Measurements from ENCODE around the gene HTD2. TPM values are rescaled to one million over a fixed set of nuclear protein-coding genes. Genes with fewer than 3 reads are reported as not detected.
A peak's percentile ranks its signal among the peaks of the same experiment; 100 is the strongest.

Gene HTD2
- total RNA-seq, 1 experiment from 2014 or later = 11.4 TPM

- Mint-ChIP-seq H3K27ac (peak overlapping the region; percentile 34), H3K4me3 (no peak overlapping the region), H3K4me1 (peaks cover 33% of the 10 kb centered on the region), H3K9me3 (no peaks in the 10 kb centered on the region), H3K36me3 (peaks cover 3% of the 10 kb centered on the region; the same call in 1 of the 2 replicates), H3K27me3 (ENCODE audit: low read depth) (no peaks in the 10 kb centered on the region)
- ATAC-seq = no peak
- ChIA-PET CTCF (no interaction called here), POLR2A (no interaction called here)
- no peak for DNase-seq (ENCODE audit: low spot score)
- no peak for TF ChIP-seq ZBTB43 (CRISPR knock-in tag; IDR thresholded peaks at IDR 0.05)
Measured at GRCh38 chr3:58323529-58324390, 17.4 kb downstream of the HTD2 start.

- CTCF ChIA-PET = interaction anchor here (1.0 to 3.1 kb wide), 5 partner anchors 19 to 207 kb away, joined by 3 to 17 read pairs (median 4); partner anchors contain the start of genes HTD2 and RPP14
- DNase-seq (ENCODE audit: low spot score) (no peak), ATAC-seq (no peak)
- POLR2A ChIA-PET = no interaction called here
- H3K4me3 Mint-ChIP-seq = no peak overlapping the region
- H3K4me1 Mint-ChIP-seq = peaks cover 33% of the 10 kb centered on the region
- no peaks in the 10 kb centered on the region for H3K36me3 Mint-ChIP-seq
- H3K27ac Mint-ChIP-seq = peak overlapping the region; percentile 23; the same call in 1 of the 2 replicates
- no peak for TF ChIP-seq ZNF263 (CRISPR knock-in tag; IDR thresholded peaks at IDR 0.05; ENCODE audit: low read depth)
- no peak for TF ChIP-seq RELA (CRISPR knock-in tag; IDR thresholded peaks at IDR 0.05; ENCODE audit: borderline replicate concordance)
- TF ChIP-seq ZNF317 (CRISPR knock-in tag; IDR thresholded peaks at IDR 0.05; ENCODE audit: borderline replicate concordance, low read depth) = no peak
- TF ChIP-seq ZNF219 (CRISPR knock-in tag; IDR thresholded peaks at IDR 0.05; ENCODE audit: borderline replicate concordance) = no peak
- no peak for TF ChIP-seq MXD4 (CRISPR knock-in tag; IDR thresholded peaks at IDR 0.05; ENCODE audit: borderline replicate concordance)
- no peak for TF ChIP-seq ATF1 (CRISPR knock-in tag; IDR thresholded peaks at IDR 0.05)
- no peak for TF ChIP-seq FOXK1 (CRISPR knock-in tag; IDR thresholded peaks at IDR 0.05)
- no peak for TF ChIP-seq AFF4 (CRISPR knock-in tag; IDR thresholded peaks at IDR 0.05; ENCODE audit: borderline replicate concordance)
- TF ChIP-seq ESRRA (CRISPR knock-in tag; IDR thresholded peaks at IDR 0.05; ENCODE audit: borderline replicate concordance) = no peak
- TF ChIP-seq JUN (CRISPR knock-in tag; IDR thresholded peaks at IDR 0.05) = no peak
- TF ChIP-seq PRRX2 (CRISPR knock-in tag; IDR thresholded peaks at IDR 0.05) = no peak
- no peaks in the 10 kb centered on the region for H3K9me3 Mint-ChIP-seq
- H3K27me3 Mint-ChIP-seq (ENCODE audit: low read depth) = no peaks in the 10 kb centered on the region
Measured at GRCh38 chr3:58324391-58325390, 18.4 kb downstream of the HTD2 start.

GRCh38 chr3:58325525-58325992 lies 19.2 kb downstream of the HTD2 start:
- H3K9me3 Mint-ChIP-seq = no peaks in the 10 kb centered on the region
- H3K27me3 Mint-ChIP-seq (ENCODE audit: low read depth) = peaks cover 3% of the 10 kb centered on the region
- ATAC-seq (no peak), DNase-seq (ENCODE audit: low spot score) (no peak)
- peaks cover 33% of the 10 kb centered on the region for H3K4me1 Mint-ChIP-seq
- no peak overlapping the region for H3K4me3 Mint-ChIP-seq
- H3K27ac Mint-ChIP-seq = no peak overlapping the region
- TF ChIP-seq ZNF121 (CRISPR knock-in tag; IDR thresholded peaks at IDR 0.05) (no peak), NR3C1 (CRISPR knock-in tag; conservative IDR thresholded peaks at IDR 0.05; ENCODE audit: low read depth) (no peak), IRF2 (CRISPR knock-in tag; IDR thresholded peaks at IDR 0.05; ENCODE audit: borderline replicate concordance, low read depth) (no peak)
- POLR2A ChIA-PET = interaction anchor here (0.6 to 0.7 kb wide), 2 partner anchors 100 to 130 kb away, joined by 4 read pairs; no protein-coding TSS in a partner anchor
- CTCF ChIA-PET = interaction anchor here (1.0 to 3.1 kb wide), 7 partner anchors 20 to 305 kb away, joined by 3 to 17 read pairs (median 3); partner anchors contain the start of genes HTD2 and RPP14
- H3K36me3 Mint-ChIP-seq = no peaks in the 10 kb centered on the region
